Right renal pelvis (tissue), 4 donors: ENCODE data around the gene KCNG2. TPM values are rescaled to one million over a fixed set of nuclear protein-coding genes. Genes with fewer than 3 reads are reported as not detected.

Experiments used
- DNase-seq, 4 donors: peaks; one replicate each; pipeline ENCODE4 v3.0.0-alpha.2; 2013; ENCODE audit warnings: low read depth in 4 of 4, low spot score in 3 of 4, missing footprints in 1 of 4
- polyA plus RNA-seq, 4 donors: library from polyadenylated mRNA; unstranded; fragments of 120-200 nt; gene quantifications; one replicate each; pipeline ENCODE4 v1.2.1, GENCODE V29; 2013; ENCODE audit not compliant: insufficient read length in 4 of 4

Gene KCNG2
- polyA plus RNA-seq, 4 donors = 0.13 to 0.52 (median 0.15) TPM

DNA sequence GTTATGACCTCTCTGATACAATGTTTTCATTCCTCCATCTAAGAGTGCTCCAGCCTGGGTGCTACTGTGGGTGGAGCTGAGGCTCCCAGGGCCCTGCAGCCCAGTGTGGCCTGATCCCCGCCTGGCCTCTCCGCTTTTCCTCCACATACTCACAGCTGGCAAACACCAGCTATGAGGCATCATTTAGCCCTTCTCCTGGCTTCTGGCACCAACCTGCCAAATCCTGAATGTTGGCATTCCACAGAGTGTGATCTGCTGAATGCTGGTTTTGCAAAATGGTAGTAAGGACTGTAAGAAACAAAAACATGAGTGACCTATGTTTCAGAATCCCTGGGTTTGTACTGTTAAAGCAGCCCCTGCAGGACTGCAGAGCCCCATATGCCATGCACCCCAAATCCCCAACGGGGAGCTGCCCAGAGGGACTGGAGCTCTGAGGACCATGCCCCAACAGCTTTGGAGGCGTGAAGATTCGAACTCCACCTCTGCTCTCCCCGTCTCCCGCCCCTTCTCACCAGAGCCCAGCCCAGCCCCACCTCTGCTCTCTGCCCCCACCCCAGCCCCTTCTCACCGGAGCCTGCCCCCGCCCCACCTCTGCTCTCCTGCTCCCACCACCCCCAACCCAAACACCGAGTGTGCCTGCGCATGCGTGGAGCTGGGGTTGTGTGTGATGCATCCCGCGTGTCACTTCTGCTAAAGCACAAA is 149.5 kb downstream of the KCNG2 start:
- DNase-seq = no peak

DNA sequence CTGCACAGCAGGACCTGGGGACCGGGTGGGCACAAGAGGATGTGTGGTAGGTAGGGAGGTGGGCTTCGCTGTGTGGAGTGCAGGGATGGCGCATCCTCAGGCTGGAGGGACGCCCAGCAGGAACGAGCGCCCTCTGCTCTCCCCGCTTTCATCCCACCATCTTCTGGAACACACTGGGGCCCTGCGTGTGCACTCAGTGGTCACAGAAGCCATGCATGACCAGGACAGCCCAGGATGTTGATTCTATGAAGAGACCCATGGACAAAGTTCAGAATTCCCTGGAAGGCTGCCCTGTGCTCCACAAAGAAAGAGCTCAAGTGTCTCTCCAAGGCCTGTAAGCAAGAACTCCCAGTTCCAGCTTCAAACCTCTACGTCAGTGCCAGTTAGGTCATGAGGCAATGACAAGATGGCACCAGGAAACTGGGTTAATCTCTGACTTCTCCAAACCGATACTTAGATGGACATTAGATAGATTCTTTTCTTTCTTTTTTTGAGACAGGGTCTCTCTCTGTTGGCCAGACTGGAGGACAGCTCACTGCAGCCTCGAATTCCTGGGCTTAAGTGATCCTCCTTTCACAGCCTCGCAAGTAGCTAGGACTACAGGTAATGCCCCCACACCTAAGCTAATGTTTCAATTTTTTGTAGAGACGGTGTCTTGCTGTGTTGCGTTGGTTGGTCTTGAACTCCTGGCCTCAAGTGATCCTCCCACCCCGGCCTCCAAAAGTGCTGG is 150.3 kb downstream of the KCNG2 start:
- DNase-seq = no peak

DNA sequence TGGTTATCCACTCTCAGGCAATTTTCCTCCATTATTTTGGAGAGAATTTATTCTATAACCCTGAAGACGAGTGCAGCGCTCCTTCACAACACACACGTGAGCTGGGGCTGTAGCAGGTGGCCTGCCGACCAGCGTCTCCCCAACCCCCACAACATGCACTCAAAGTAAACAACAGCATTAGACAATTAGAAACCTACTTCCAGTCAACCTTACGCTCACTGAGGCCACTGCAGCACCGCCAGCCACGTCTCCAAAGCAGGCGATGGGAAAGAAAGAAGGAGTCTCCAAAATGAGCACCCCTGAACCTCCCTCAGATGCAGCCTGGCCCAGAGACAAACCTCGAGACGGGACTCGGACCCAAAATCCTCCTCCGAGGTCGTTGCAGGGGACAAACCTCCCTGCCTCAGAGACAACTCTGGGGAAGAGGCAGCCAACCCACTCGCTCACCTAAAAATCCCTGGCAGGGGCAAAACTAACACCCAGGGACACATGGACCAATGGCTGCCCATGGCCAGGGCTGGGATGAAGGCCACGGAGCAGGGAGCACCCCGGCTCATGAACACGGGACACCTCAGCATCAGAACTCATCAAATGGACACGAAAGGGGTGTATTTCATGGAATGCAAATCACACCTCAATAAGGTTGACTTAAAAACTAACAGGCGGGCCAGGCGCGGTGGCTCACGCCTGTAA is 151.1 kb downstream of the KCNG2 start:
- DNase-seq = no peak

Other genes with a start within 250 kb of the KCNG2 start
- 10 to 100 TPM; 12.4 to 16.8 (median 12.6) TPM for gene CTDP1, start 118.1 kb upstream of the KCNG2 start, polyA plus RNA-seq
- 10 to 100 TPM; 21.1 to 36.1 (median 26.5) TPM for gene SLC66A2, start 153.7 kb downstream of the KCNG2 start, polyA plus RNA-seq
- 10 to 100 TPM; 18.7 to 24.3 (median 20.4) TPM for gene HSBP1L1, start 166.7 kb downstream of the KCNG2 start, polyA plus RNA-seq
- gene TXNL4A, start 190.6 kb downstream of the KCNG2 start, polyA plus RNA-seq = 10 to 100 TPM; 88.9 to 98.2 (median 94.2) TPM
- gene RBFA, start 236.5 kb downstream of the KCNG2 start, polyA plus RNA-seq = 10 to 100 TPM; 27.0 to 30.4 (median 29.4) TPM